ENCODE results near the gene P2RY13.
A peak's percentile ranks its signal among the peaks of the same experiment; 100 is the strongest.

Gene P2RY13

GRCh38 chr3:151289445-151289844 is 39.9 kb downstream of the P2RY13 start:
- DNase-seq: no peak

- DNase-seq: no peak
Observed at GRCh38 chr3:151285940-151286339, 43.4 kb downstream of the P2RY13 start.

GRCh38 chr3:151283907-151284461 is 45.4 kb downstream of the P2RY13 start:
- peak; percentile 31 for DNase-seq

GRCh38 chr3:151283387-151283786 is 46.0 kb downstream of the P2RY13 start:
- DNase-seq: no peak

GRCh38 chr3:151282921-151283320 is 46.4 kb downstream of the P2RY13 start:
- DNase-seq: peak; percentile 82

GRCh38 chr3:151281671-151282324 is 47.6 kb downstream of the P2RY13 start:
- DNase-seq: no peak

- no peak for DNase-seq
Observed at GRCh38 chr3:151278230-151278629, 51.1 kb downstream of the P2RY13 start, which contains the start of gene P2RY14. TSS of gene P2RY14 (minus strand) at chr3:151278542. CDS start at chr3:151214316, 64,226 bp downstream.

- no peak for DNase-seq
Observed at GRCh38 chr3:151276687-151277042, 52.7 kb downstream of the P2RY13 start.

All from kidney glomerular epithelial cell (primary cell).